Stimulated activated CD4-positive, alpha-beta T cell treated with anti-CD3 and anti-CD28 coated beads, Interleukin-2, amount 100 ng/mL, for 24 hours (primary cell): ENCODE results near the gene SLC34A2.

ENCODE experiments used
- DNase-seq, 2 donors: peaks; one replicate each; pipeline ENCODE4 v3.0.0-alpha.2; 2020

Gene SLC34A2

GRCh38 chr4:25727711-25728493, 72.3 kb downstream of the SLC34A2 start:
- no peak for DNase-seq
